Measurements from ENCODE around the gene CAMKK1.

Gene CAMKK1

DNA sequence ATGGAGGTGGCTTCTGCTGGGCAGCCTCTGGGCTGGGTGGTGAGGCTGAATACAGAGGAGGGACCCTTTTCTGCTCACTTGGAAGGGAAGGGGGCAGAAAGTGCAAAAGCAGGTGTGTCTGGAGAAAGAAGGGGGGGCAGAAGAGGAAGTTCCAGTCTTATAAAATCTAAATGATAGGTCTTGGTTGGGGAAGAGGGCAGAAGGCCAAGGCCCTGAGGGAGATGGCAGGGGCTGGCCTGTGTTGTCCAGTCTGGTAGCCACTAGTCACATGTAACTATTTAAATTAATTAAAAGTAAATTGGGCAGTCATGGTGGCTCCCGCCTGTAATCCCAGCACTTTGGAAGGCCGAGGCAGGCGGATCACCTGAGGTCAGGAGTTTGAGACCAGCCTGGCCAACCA, 2.5 kb upstream of the CAMKK1 start:
- no peak for DNase-seq

GRCh38 chr17:3894911-3895343, 2.1 kb upstream of the CAMKK1 start:
- no peak for DNase-seq

DNA sequence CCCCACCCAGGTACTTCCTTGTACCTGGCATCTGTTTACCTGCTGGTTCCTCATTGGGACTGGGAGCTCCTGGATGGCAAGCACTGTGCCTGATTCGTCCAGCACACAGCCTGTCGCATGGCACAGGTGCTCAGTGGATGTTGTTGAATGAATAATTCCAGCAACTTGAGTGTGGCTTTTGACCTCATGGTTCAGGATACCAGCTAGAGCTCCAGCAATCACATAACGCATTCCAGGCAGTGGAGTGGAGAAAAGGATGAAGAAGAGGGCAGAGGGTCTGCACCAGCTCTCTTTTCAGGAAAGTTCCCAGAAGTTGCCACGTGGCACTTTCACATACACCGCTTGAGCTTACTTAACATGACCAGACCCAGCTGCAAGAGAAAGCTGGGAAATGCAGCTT, 1.3 kb upstream of the CAMKK1 start:
- no peak for DNase-seq

GRCh38 chr17:3893720-3894116, 865 bp upstream of the CAMKK1 start:
- DNase-seq: no peak

DNA sequence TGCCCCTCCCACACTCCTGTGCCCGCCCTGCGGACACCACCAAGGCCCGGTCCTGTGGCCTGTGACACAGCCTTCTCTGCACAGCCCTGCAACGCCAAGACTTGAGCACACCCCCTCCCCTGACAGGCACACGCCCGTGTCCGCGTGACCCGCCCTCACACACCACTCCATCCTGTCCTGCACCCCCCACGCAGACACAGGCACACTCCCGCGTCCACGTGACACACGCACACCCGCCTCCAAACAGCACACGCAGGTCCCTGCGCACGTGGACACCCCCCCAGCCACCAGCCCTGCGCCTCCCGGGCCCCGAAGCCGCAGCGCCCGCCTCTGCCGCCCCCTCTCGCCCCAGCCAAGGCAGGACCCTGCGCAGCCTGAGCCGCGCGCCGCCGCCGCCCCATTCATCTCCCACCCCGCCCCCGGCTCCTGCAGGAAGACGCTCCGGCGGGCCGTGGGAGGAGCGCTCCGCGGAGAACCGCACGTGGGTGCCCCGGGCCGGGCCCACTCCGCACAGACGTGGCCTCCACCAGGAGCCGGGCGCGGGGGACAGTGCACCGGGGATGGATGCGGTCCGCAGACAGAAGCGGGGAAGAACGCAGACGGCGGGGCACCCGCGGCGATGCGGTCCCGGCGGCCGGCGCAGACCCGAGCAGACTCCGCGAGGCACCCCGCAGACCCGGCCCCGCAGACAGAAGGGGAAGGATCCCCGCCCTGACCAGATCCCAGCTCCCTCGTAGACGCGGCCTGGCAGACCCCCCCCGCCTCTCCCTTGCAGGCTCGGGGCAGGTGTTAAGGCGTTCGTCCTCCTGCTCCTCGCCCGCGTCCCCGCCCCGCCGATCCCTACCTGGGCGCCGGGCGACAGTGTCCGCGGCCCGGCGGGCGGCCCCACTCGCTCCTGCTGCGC, 506 bp downstream of the CAMKK1 start:
- peak; percentile 88 for DNase-seq

DNA sequence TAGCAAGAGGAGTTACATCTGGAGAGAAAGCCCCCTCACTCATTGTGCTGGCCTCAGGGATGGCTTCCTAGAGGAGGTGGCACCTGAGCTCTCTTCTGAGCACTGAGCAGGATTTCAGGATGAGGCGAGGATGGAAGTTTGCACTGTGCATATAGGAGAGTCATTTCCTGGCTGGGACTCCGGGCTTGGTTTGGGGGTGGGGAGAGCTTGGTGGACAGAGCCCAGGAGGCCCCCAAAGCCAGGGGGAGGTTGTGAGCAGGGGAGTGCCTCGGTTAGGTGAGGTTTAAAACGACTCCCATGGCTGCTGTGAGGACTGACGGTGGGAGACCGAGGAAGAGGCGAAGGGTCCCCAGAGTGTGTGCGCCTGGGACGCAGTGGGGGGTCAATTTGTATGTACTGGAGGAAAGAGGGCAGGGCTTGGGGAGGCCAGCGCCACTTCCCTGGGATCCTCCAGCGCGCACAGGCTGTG, 1.2 kb downstream of the CAMKK1 start:
- DNase-seq: no peak

DNA sequence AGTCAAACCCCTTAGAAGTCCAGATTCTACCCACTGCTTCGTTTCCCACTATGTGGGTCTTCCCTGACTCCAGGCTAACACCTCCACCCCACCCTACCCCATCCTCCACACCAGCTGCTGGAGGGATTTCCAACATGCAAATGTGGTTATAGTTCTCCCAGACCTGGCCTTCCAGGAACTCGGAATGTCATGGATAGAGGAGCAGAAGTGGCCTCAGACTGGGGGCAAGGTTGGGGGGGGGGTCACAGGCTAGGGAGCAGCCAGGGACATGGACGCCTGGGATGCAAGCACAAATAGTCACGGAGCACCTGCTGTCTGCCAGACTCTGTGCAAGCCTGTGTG, 2.0 kb downstream of the CAMKK1 start:
- DNase-seq: no peak

DNA sequence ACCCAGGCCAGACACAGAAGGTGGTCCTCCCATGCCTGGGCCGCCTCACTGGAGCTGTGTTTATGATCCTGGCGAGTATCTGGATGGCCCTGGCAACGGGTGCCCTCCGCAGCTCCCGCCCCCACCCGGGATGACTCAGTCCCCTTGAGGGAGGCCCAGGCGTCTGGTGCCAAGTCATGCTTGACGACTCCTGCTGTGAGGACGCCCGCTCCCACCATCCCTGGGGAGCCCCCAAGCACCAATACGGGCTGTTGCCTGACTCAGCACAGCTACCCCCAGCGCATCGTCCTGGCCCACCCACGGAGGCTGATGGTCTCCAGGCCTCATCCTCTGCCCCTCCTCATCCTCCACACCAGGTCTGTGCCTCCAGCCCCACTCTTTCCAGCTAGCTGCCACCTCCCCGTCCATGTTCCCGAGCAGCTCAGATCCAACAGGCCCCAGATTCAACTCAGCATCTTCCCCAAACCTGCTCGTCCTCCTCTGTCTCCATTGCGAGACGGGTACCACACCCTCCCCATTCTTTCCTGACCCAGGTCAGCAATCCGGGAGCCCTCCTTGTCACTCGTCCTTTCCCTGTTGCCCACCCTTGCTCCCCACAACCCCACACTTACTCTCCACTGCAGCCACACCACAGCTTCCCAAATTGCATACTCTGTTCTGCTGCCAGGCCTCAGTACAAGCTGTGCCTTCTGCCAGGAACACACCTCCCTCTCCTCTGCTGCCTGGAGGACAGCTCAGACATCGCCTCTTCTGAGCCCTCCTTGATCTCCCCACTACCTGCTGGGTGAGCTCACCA, 2.6 kb downstream of the CAMKK1 start:
- DNase-seq: no peak

DNA sequence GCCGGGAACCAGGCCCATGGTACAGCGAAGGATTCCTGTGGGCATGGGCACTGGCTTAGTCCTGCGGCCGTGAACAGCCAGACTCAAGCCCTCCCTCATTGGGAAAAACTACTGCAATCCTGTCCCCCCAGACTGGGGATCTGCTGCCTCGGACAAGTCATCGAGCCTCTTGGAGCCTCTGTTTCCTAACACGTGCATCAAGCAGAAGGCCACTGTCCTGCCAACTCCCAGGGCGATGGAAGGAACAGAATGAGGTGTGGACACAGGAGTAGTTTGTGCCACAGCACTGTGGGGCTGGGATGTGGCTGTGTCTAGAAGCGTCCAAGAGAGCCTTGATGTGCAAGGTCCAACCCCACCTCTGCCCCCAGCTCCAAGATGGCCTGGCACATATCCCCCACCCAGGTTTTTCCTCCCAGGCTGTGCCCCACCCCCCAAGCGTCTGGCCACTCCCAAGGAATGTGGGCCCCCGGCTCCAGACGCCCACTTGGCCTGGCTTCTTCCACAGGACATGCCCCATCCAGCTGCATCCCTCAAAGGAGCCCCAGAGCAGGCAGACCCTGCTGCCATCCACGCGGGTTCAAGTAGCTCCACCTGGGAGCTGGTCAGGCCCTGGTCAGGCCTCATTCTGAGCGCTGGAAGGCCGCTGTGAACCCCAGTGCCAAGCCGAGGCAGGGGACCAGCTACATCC, 3.4 kb downstream of the CAMKK1 start:
- no peak for DNase-seq

- DNase-seq: no peak
Observed at GRCh38 chr17:3888343-3889171, 4.3 kb downstream of the CAMKK1 start.

GRCh38 chr17:3887804-3888203, 5.0 kb downstream of the CAMKK1 start:
- no peak for DNase-seq

DNA sequence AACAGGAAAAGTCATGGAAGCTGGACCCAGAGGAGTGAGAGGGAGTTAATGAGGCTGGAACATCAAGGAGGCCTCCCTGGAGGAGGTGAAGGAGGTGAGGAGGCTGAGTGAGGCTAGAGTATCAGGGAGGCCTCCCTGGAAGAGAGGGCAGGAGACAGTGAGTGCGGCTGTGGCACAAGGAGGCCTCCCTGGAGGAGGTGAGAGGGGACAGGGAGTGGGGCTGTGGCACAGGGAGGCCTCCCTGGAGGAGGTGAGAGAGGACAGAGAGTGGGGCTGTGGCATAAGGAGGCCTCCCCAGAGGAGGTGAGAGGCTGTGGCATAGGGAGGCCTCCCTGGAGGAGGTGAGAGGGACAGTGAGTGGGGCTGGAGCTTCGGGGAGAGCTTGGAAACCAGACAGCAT, 5.5 kb downstream of the CAMKK1 start:
- no peak for DNase-seq

DNA sequence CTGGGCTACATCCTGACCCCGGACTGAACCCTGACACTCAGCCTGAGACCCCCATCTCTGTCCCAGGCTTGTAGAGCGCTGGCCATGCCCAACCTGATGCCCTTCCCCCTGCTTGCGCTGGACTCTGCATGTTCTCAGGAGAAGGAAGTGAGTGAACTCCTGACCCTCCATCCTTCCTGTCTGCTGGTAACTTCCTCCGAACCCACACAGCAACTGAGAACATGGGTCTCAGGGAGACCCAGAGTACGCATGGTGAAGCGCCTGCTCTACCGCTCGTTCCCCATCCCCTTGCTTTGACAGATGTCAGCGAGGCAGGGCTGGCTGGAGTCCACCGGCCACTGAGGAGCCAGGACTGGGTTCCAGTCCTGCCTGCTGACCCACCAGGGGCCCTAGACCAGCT, 6.1 kb downstream of the CAMKK1 start:
- DNase-seq: peak; percentile 54

DNA sequence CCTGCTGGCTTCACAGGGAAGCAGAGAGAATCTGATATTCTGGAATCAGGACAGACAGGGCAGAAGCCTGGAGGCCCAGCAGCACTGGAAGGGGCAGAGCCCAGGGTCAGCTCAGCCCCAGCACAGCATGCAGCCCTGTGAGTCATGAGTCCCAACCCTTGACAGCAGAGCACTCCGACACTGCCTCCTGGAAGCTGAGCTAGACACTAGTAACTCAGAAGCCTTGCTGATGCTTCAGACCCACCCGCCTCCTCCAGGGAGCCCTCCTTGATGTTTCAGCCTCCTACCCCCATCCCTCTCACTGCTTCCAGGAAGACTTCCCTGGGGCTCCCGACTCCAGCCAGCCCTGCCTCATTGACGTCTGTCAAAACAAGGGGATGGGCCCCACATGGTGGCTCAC, 6.9 kb downstream of the CAMKK1 start:
- no peak for DNase-seq

DNA sequence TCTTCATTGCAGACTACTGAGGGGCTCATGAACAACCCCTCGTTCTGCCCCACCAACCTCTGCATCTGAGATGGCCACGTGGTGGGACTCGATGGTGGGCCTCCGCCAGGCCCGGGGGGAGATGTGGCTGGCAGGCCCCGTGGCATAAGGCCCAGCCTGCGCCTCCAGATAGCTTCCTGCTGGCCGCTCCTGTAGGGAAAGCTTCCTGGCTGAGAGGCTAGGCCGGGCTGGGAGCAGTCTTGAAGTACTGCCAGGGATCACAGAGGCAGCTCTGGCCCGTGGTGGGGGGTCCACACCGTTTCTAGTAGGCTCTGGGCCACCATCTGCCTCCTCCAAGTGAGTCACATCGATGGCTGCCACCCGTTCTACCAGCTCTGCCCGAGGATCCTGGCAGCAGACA, 7.6 kb downstream of the CAMKK1 start:
- no peak for DNase-seq

DNA sequence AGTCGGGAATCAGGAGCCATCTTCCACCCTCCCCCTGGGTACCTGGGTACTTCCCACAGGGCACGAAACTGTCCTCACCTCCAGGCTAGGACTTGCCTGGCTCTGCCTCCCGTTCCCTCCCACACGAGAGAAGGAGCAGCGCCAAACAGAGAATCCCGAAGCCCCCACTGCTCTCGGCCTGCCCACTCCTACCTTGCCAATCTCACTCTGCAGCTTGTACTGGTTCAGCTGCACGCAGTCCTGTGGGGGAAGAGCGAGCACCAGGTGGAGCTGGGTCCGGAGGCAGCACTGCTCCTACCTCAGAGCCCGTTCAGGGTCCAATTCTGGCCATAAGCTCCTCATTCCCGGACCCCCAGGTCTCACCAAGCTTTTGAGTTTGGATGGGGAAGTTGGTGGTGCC, 8.7 kb downstream of the CAMKK1 start:
- DNase-seq: no peak

DNA sequence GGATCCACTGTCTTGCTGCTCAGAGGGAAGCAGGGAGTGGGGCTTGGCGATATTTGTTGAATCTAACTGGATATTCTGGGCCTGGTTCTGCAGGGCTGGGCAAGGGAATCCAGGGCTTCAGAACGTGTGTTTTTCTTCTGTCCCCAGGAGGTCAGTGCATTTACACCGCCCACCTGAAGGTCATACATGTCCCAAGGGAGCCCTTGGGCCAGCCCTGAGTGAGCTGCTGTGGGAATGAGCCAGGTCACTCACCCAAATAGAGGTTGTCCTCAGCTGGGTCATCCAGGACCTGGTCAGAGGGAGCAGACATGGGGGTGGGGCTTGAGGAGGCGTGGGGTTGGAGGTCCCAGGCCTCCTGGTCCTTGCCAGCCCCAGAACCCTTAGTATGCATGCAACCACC, 10.6 kb downstream of the CAMKK1 start:
- DNase-seq: no peak

- DNase-seq: no peak
Observed at GRCh38 chr17:3880983-3881382, 11.9 kb downstream of the CAMKK1 start.

GRCh38 chr17:3879591-3880417, 13.0 kb downstream of the CAMKK1 start:
- DNase-seq: no peak

- no peak for DNase-seq
Observed at GRCh38 chr17:3879186-3879585, 13.7 kb downstream of the CAMKK1 start.

DNA sequence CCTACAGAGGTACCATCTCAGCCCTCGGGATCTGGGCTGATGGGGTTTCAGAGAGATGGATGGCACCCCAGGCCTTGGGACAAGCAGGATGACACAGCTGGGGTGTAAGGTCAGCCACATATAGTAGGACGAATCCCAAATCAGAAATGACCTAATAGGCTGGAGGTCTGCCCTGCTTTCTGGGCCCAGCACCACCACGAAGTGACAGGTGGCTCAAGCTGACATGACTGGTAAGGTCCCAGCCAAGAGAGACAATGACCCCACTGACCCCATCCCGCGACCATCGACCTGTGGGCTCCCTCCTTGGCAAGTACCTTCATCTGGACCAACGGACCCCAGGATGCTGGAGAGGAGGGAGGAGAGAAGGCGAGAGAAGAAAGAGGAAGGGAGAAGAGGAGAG, 15.6 kb downstream of the CAMKK1 start:
- no peak for DNase-seq

DNA sequence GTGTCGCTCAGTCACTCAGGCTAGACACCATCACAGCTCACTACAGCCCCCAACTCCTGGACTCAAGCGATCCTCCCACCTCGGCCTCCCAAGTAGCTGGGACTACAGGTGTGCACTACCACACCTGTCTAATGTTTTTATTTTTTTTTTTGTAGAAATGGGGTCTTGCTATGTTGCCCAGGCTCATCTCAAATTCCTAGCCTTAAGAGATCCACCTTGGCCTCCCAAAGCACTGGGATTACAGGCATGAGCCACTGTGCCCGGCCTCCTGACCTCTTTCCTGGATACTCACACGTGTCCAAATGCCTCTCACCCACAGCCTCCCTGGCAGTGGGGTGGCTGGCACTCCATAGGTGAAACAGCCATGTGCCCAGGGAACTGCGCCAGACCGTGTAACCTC, 17.5 kb downstream of the CAMKK1 start:
- no peak for DNase-seq
